Left kidney (tissue), 8 donors: ENCODE data around the gene ABHD11. TPM values are rescaled to one million over a fixed set of nuclear protein-coding genes. Genes with fewer than 3 reads are reported as not detected.
"Not testable (repeated sequence)": the region's sequence is repeated elsewhere in the genome, so short reads cannot be mapped to it uniquely, and the experiment has no call there.

Source experiments
- DNase-seq: peaks from one replicate; pipeline ENCODE4 v3.0.0-alpha.2; 2013
- long read RNA-seq, 8 donors: transcript quantifications; one replicate each; lab custom pipeline, GENCODE V29; 2026
- polyA plus RNA-seq: library from polyadenylated mRNA; unstranded; fragments of 120-200 nt; gene quantifications from one replicate; pipeline ENCODE4 v1.2.1, GENCODE V29; 2013; ENCODE audit not compliant: insufficient read length

The ABHD11 gene, protein sequence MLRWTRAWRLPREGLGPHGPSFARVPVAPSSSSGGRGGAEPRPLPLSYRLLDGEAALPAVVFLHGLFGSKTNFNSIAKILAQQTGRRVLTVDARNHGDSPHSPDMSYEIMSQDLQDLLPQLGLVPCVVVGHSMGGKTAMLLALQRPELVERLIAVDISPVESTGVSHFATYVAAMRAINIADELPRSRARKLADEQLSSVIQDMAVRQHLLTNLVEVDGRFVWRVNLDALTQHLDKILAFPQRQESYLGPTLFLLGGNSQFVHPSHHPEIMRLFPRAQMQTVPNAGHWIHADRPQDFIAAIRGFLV
- polyA plus RNA-seq, result 26.9 TPM
- long read RNA-seq, donor 1, transcript ABHD11-201 (6 exons, 1,483 nt), result major isoform, 7 of 22 reads
- long read RNA-seq, donor 1, partial matches to known transcripts, result 13 of 22 reads
- long read RNA-seq, donor 1, other reads (novel, unspliced or antisense), result 0 of 22 reads
- long read RNA-seq, donor 2, partial matches to known transcripts, result 0 of 4 reads
- long read RNA-seq, donor 2, other reads (novel, unspliced or antisense), result 0 of 4 reads
- long read RNA-seq, donor 3, partial matches to known transcripts, result 0 of 4 reads
- long read RNA-seq, donor 3, other reads (novel, unspliced or antisense), result 0 of 4 reads
- long read RNA-seq, donor 4, result 0 reads
- long read RNA-seq, donor 5, transcript ABHD11-201 (6 exons, 1,483 nt), result major isoform, 12 of 14 reads
- long read RNA-seq, donor 5, partial matches to known transcripts, result 0 of 14 reads
- long read RNA-seq, donor 5, other reads (novel, unspliced or antisense), result 0 of 14 reads
- long read RNA-seq, donor 6, transcript ABHD11-201 (6 exons, 1,483 nt), result major isoform, 5 of 7 reads
- long read RNA-seq, donor 6, partial matches to known transcripts, result 0 of 7 reads
- long read RNA-seq, donor 6, other reads (novel, unspliced or antisense), result 0 of 7 reads
- long read RNA-seq, donor 7, transcript ABHD11-201 (6 exons, 1,483 nt), result major isoform, 7 of 10 reads
- long read RNA-seq, donor 7, partial matches to known transcripts, result 0 of 10 reads
- long read RNA-seq, donor 7, other reads (novel, unspliced or antisense), result 0 of 10 reads
- long read RNA-seq, donor 8, partial matches to known transcripts, result 0 of 3 reads
- long read RNA-seq, donor 8, other reads (novel, unspliced or antisense), result 0 of 3 reads

DNA sequence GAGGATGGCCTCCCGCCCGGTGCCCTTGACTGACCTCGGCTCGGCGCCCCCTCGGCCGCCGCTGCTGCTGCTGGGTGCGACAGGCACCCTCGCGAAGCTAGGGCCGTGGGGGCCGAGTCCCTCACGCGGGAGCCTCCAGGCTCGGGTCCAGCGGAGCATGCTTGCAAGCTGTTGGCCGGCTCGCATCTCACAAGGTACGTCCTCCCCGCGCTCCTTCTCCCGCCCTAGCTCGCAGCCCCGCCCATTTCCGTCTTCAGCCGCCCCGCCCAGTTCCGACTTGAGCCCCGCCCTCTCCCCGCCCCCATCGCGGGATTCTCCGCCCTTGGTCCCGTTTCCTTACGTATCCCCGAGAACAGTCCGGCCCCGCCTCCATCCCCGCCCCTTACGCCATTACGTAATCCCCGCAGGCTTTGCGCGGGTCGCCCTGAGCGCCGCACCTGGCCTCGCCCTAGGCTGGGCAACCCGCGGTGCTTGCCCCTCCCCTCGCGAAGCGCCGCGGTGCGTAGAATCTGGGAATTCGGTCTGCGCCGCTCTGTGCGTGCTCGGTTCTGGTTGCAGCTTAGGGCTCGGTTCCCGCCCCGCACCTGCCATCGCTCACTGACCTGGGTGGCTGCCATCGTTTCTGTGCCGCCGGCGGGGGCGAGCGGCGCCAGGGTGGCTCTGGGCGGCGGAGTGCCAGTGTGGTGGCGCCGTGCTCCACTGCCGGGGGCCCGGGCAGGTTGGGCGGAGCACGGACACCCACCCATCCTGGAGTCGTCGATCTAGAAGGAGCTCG, at the start of gene ABHD11:
ABHD11 (minus strand) TSS at position 191 of the 775 bp plus-strand sequence; CDS start at position 159, 32 bp downstream.
- peak; percentile 92 for DNase-seq

DNA sequence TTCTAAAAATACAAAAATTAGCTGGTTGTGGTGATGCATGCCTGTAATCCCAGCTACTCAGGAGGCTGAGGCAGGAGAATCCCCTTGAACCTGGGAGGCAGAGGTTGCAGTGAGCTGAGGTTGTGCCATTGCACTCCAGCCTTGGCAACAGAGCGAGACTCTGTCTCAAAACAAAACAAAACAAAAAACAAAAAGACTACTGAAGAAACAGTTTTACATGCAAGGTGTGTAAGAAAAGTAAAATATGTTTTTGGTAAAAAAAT, 49.1 kb upstream of the ABHD11 start:
- DNase-seq, result not testable (repeated sequence)

DNA sequence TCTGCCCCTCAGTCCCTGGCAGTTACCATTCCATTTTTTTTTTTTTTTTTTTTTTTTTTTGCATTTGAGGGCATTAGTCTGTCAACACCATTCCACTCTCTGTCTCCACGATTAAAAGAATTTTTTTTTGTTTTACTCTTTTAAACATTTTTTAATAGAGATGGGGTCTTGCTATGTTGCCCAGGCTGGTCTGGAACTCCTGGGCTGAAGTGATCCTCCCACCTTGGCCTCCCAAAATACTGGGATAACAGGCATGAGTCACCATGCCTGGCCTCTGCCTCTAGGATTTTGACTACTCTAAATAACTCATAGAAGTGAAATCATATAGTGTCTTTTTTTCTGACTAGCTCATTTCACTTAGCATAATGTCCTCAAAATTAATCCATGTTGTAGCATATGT, 48.0 kb upstream of the ABHD11 start:
- DNase-seq, result no peak

- DNase-seq, result no peak
Observed at GRCh38 chr7:73779517-73779916, 40.9 kb upstream of the ABHD11 start.

DNA sequence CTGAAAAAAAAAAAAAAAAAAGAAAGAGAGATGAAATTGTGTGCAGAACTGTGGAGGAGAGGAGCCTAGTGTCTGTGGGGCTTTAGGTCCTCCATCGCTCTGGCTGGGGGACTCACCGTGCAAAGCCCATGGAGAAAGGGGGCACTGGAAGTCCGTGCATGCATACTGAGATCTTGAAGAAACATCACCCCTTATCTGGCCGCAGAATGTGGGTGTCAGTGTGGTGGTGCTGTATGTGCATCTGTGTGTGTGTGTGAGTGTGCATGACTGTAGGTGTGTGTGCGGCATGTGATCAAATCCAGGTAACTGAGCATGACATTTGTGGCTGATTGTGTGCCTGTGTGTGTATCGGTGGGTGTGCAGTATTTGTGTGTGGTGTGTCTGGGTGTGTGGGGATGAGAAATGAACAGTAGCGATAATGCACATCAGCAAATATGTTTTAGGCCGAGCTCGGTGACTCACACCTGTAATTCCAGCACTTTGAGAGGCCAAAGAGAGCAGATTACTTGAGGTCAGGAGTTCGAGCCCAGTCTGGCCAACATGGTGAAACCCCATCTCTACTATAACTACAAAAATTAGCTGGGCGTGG, 40.3 kb upstream of the ABHD11 start:
- DNase-seq, result no peak

DNA sequence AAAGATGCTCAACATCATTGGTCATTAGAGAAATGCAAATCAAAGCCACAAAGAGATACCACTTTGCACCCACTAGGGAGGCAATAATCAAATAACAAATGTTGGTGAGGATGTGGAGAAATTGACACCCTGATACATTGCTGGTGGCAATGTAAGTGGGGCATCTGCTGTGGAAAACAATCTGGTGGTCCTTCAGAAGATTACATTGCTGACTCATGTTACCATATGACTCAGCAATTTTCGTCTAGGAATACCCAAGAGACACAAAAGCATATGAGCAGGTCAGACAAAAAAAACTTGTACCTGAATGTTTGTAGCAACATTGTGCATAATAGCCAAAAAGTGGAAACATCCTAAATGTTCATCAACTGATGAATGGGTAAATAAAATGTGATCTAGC, 36.3 kb upstream of the ABHD11 start:
- no peak for DNase-seq

GRCh38 chr7:73773700-73774517, 35.3 kb upstream of the ABHD11 start:
- no peak for DNase-seq

DNA sequence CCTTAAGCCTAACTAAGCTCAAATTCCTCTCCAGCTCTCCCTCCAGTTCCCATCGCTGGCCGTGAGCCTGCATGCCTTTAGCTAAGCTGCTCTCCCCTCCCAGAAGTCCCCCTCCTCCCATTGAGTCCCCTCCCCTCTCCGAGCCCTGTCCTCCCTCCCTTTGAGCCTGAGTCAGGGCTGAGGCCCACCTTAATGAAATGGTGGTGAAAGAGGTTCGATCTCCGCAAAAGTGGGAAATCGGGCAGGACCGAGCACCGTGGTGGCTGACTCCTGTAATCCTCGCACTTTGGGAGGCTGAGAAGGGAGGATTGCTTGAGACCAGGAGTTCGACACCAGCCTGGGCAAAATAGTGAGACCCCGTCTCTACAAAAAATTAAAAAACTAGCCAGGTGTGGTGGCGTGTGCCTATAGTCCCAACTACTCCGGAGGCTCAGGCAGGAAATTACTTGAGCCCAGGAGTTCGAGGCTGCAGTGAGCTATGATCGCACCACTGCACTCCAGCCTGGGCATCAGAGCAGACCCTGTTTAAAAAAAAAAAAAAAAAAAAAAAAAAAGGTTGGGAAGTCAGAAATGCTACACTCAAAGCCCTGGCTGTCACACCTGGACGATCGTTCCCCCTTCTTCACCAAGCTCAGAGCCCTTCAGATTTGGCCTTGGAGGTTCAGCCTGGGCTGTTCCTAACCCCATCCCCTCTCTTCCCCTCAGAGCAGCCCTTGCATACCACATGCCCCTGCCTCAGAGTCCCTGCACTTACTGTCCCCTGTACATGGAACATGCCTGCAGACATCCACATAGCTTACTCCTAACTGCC, 32.5 kb upstream of the ABHD11 start:
- no peak for DNase-seq

GRCh38 chr7:73770002-73770859, 31.6 kb upstream of the ABHD11 start, which contains the start of gene CLDN3:
TSS of gene CLDN3 (minus strand) at chr7:73770270. CDS start at chr7:73770049, 221 bp downstream.
- peak; percentile 85 for DNase-seq

GRCh38 chr7:73769481-73770001, 30.9 kb upstream of the ABHD11 start:
- DNase-seq, result no peak

- no peak for DNase-seq
Observed at GRCh38 chr7:73768641-73769480, 30.3 kb upstream of the ABHD11 start.

DNA sequence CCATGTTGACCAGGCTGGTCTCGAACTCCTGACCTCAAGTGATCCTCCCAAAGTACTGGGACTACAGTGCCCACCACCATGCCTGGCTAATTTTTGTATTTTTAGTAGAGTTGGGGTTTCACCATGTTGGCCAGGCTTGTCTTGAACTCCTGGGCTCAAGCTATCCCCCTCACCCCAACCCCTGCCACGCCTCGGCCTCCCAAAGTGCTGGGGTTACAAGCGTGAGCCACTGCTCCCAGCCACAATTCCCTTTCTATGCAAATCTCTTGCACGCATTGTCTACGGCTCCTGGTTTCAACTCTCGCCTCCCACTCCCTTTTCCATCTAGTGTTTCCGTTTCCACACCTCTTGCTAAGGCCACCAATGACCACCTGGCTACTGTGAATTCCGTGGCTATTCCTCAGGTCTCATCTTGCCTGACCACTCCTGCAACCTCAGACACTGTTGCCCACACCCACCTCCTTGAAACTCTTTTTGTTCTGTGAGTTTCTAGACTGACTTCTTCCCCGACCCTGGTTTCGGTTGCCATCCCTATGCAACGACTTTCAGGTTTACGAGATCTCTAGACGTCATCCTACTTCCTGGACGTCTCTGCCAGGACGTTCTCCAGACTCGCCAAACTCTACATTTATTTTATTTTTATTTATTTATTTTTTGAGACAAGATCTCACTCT, 28.1 kb upstream of the ABHD11 start:
- no peak for DNase-seq

GRCh38 chr7:73762659-73762999, 24.0 kb upstream of the ABHD11 start:
- DNase-seq, result no peak

- DNase-seq, result no peak
Observed at GRCh38 chr7:73761854-73762658, 23.5 kb upstream of the ABHD11 start.

DNA sequence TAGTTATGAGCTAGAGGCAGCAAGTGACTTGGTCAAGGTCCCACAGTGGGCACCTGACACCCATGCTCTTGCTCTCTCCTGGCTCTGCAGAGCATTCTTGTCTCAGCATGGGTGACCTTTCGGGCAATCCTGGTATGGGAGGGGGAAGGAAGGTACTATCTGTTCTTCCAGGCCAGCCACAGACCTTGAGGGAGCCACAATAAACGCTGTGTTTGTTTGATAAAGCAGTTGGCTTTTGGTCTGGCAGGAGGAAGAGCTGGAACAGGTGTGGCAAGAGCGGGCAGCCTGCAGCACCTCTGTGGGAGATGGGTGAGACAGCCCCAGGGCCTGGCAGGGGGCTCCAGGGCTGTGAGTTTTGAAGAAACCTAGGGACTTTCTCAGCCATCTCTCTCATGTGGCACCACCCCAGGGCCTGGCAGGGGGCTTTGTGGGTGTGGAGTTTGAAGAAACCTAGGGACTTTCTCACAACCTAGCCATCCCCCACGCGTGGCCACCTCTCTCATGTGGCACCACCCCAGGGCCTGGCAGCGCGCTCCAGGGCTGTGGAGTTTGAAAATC, 20.1 kb upstream of the ABHD11 start:
- DNase-seq, result no peak
